ENCODE data around the gene NPPB.
"Not testable (repeated sequence)": the region's sequence is repeated elsewhere in the genome, so short reads cannot be mapped to it uniquely, and the experiment has no call there.

NPPB gene

DNA sequence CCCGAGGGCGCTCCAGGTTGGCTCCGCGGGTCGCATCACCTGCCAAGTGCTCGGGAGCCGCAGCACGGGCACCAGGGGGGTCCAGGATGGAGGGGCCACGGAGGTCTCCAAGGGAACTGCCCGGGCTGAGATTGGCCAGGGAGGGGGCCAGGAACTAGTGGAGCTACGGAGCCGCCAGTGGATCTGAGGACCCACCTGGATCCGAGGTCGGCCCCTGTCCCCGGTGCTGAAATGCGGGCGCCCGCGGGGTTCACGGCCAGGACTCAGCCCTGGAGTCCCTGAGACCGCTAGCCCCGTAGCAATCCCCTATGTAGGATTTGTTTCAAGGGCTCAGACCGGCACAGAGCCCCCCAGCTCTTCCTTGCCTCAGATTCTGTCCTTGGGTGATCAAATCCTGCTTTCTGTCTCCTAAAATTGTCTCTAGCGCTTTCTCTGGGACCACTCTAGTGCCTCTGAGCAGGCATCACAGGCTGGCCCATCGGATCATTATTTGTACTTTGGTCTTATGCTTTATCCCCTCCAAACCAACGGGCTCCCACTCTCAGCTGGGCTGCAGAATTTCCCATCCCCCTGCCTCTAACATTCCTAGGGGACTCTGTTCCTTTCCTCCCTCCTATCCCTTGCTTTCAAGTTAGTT, 40.2 kb upstream of the NPPB start:
- TF ChIP-seq, protein P1, sequence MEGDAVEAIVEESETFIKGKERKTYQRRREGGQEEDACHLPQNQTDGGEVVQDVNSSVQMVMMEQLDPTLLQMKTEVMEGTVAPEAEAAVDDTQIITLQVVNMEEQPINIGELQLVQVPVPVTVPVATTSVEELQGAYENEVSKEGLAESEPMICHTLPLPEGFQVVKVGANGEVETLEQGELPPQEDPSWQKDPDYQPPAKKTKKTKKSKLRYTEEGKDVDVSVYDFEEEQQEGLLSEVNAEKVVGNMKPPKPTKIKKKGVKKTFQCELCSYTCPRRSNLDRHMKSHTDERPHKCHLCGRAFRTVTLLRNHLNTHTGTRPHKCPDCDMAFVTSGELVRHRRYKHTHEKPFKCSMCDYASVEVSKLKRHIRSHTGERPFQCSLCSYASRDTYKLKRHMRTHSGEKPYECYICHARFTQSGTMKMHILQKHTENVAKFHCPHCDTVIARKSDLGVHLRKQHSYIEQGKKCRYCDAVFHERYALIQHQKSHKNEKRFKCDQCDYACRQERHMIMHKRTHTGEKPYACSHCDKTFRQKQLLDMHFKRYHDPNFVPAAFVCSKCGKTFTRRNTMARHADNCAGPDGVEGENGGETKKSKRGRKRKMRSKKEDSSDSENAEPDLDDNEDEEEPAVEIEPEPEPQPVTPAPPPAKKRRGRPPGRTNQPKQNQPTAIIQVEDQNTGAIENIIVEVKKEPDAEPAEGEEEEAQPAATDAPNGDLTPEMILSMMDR (IDR thresholded peaks at IDR 0.05; ENCODE audit: insufficient read depth, low read length, poor library complexity, severe bottlenecking) = no peak
- TF ChIP-seq EZH2phosphoT487 (conservative IDR thresholded peaks at IDR 0.05; ENCODE audit: low read length) = no peak
- no peaks in the 10 kb centered on the region for H3K36me3 ChIP-seq (ENCODE audit: low read length)
- no peak overlapping the region for H3K27ac ChIP-seq (ENCODE audit: low read depth, low read length)
- H3K79me2 ChIP-seq (ENCODE audit: insufficient read depth, low read length) = no peaks in the 10 kb centered on the region
- H3K9me2 ChIP-seq (replicated peaks; ENCODE audit: insufficient read depth, low read length) = no peaks in the 10 kb centered on the region
- H3K9ac ChIP-seq (ENCODE audit: low read length) = no peak overlapping the region
- H3K4me2 ChIP-seq (ENCODE audit: low read depth, low read length, poor library complexity, severe bottlenecking) = no peak overlapping the region
- no peak overlapping the region for H3K4me3 ChIP-seq (ENCODE audit: insufficient read depth, low read length, poor library complexity, severe bottlenecking)
- no peak overlapping the region for H2AFZ ChIP-seq (ENCODE audit: low read depth, low read length, severe bottlenecking)
- peaks cover 8% of the 10 kb centered on the region; the same call in 1 of the 2 replicates for H3F3A ChIP-seq (ENCODE audit: insufficient read depth)
- no peaks in the 10 kb centered on the region for H3K9me3 ChIP-seq (ENCODE audit: insufficient read depth, low read length)
- no peaks in the 10 kb centered on the region for H3K27me3 ChIP-seq (ENCODE audit: low read length)
- H4K20me1 ChIP-seq (ENCODE audit: low read depth, low read length) = no peaks in the 10 kb centered on the region

DNA sequence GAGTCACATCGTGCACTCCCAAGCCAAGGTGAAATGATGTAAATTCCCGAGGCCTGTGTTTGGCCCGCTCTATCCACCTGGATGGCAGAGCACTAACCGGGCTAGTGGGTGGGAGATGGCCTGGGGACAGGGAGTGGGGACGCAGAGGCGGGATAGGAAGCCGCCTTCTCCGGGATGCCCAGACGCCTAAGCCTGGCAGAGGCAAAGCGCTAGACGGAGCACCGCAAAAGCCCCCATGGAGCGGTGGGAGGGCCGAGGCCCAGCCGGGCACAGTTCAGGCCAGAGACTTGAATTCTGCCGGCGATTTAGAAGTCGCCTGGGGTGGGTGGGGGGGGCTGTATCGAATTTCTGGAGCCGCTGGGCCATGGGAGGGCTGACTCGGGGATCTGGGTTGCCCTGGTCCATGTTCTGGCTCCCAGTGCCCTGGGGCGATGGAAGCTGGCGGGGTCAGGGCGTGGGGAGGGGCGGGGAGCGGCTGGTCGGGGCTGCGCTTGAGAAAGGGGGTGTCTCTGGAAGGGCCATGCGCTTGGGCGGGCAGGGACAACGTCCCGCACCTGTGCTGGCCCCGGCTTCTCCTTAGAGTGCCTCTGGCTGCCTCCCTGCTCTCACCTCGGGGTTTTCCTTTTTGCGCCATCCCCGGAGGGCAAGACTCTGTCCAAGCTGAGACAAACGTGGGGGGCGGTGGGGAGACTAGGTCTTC, 39.5 kb upstream of the NPPB start:
- Histone ChIP-seq H3F3A (ENCODE audit: insufficient read depth) (peaks cover 8% of the 10 kb centered on the region; the same call in 1 of the 2 replicates), H3K9me2 (replicated peaks; ENCODE audit: insufficient read depth, low read length) (no peaks in the 10 kb centered on the region), H4K20me1 (ENCODE audit: low read depth, low read length) (no peaks in the 10 kb centered on the region), H3K27ac (ENCODE audit: low read depth, low read length) (no peak overlapping the region), H3K36me3 (ENCODE audit: low read length) (no peaks in the 10 kb centered on the region), H3K27me3 (ENCODE audit: low read length) (no peaks in the 10 kb centered on the region), H3K9me3 (ENCODE audit: insufficient read depth, low read length) (no peaks in the 10 kb centered on the region), H3K79me2 (ENCODE audit: insufficient read depth, low read length) (no peaks in the 10 kb centered on the region), H3K4me3 (ENCODE audit: insufficient read depth, low read length, poor library complexity, severe bottlenecking) (no peak overlapping the region), H2AFZ (ENCODE audit: low read depth, low read length, severe bottlenecking) (no peak overlapping the region), H3K9ac (ENCODE audit: low read length) (no peak overlapping the region), H3K4me2 (ENCODE audit: low read depth, low read length, poor library complexity, severe bottlenecking) (no peak overlapping the region)
- TF ChIP-seq EZH2phosphoT487 (conservative IDR thresholded peaks at IDR 0.05; ENCODE audit: low read length) = no peak
- TF ChIP-seq, protein P1 (IDR thresholded peaks at IDR 0.05; ENCODE audit: insufficient read depth, low read length, poor library complexity, severe bottlenecking) = no peak

DNA sequence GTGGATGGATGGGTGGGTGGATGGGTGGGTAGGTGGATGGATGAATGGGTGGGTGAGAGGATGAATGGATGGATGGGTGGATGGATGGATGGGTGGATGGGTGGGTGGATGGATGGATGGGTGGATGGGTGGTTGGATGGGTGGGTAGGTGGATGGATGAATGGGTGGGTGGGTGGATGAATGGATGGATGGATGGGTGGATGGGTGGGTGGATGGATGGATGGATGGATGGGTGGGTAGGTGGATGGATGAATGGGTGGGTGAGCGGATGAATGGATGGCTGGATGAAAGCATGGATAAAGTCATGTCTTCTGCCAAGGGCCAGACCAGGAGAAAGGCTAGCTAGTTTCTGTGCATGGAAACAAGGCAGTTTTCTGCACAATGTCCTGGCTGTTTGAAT, 35.8 kb upstream of the NPPB start:
- not testable (repeated sequence) for H3K9me3 ChIP-seq (ENCODE audit: insufficient read depth, low read length); H3K27ac ChIP-seq (ENCODE audit: low read depth, low read length); H3K36me3 ChIP-seq (ENCODE audit: low read length); H3K79me2 ChIP-seq (ENCODE audit: insufficient read depth, low read length); H3K9ac ChIP-seq (ENCODE audit: low read length); H3K4me2 ChIP-seq (ENCODE audit: low read depth, low read length, poor library complexity, severe bottlenecking); H3K27me3 ChIP-seq (ENCODE audit: low read length); H3F3A ChIP-seq (ENCODE audit: insufficient read depth); H3K4me3 ChIP-seq (ENCODE audit: insufficient read depth, low read length, poor library complexity, severe bottlenecking); H2AFZ ChIP-seq (ENCODE audit: low read depth, low read length, severe bottlenecking); H4K20me1 ChIP-seq (ENCODE audit: low read depth, low read length); H3K9me2 ChIP-seq (replicated peaks; ENCODE audit: insufficient read depth, low read length)

DNA sequence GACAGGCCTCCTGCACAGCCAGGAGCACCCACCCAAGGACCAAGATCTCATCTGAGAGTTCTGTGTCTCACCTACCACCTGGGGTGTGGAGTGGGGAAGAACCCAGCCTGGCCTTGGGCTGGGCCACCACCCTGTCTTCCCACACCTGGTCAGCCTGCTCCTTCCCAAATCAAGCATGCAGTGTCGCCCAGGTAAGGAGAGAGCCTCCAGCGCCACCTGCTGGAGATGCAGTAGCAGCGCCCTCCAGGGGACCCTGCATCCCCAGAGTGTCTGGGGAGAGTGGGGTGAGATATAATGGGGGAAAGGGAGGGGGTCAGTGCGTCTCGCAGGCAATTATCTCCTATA, 35.1 kb upstream of the NPPB start:
- H3K79me2 ChIP-seq (ENCODE audit: insufficient read depth, low read length) = no peaks in the 10 kb centered on the region
- no peaks in the 10 kb centered on the region for H4K20me1 ChIP-seq (ENCODE audit: low read depth, low read length)
- TF ChIP-seq EZH2phosphoT487 (conservative IDR thresholded peaks at IDR 0.05; ENCODE audit: low read length) = no peak
- TF ChIP-seq, protein P1 (IDR thresholded peaks at IDR 0.05; ENCODE audit: insufficient read depth, low read length, poor library complexity, severe bottlenecking) = peak; percentile 98
- no peak overlapping the region for H3K27ac ChIP-seq (ENCODE audit: low read depth, low read length)
- H3K4me3 ChIP-seq (ENCODE audit: insufficient read depth, low read length, poor library complexity, severe bottlenecking) = no peak overlapping the region
- H3K27me3 ChIP-seq (ENCODE audit: low read length) = no peaks in the 10 kb centered on the region
- H3F3A ChIP-seq (ENCODE audit: insufficient read depth) = no peaks in the 10 kb centered on the region; the same call in 1 of the 2 replicates
- H3K9me2 ChIP-seq (replicated peaks; ENCODE audit: insufficient read depth, low read length) = no peaks in the 10 kb centered on the region
- H3K4me2 ChIP-seq (ENCODE audit: low read depth, low read length, poor library complexity, severe bottlenecking) = no peak overlapping the region
- no peak overlapping the region for H3K9ac ChIP-seq (ENCODE audit: low read length)
- H2AFZ ChIP-seq (ENCODE audit: low read depth, low read length, severe bottlenecking) = no peak overlapping the region
- no peaks in the 10 kb centered on the region for H3K36me3 ChIP-seq (ENCODE audit: low read length)
- no peaks in the 10 kb centered on the region for H3K9me3 ChIP-seq (ENCODE audit: insufficient read depth, low read length)
